Kidney (tissue), 14 donors: ENCODE data around the gene NEK11. TPM values are rescaled to one million over a fixed set of nuclear protein-coding genes. Genes with fewer than 3 reads are reported as not detected.

Experiments used
- DNase-seq, 5 donors: peaks; one replicate each; pipeline ENCODE4 v3.0.0-alpha.2; 2013 to 2020
- FAIRE-seq: peaks from 2 replicates; lab custom pipeline; 2012; peaks lifted over from hg19 to GRCh38; lab: Jason Lieb, UNC
- H3K27ac ChIP-seq, 2 donors: one replicate each; pipeline ENCODE4 v1.7.0; 2013; ENCODE audit warnings: low read depth in 2 of 2, low read length in 2 of 2, inconsistent platforms in 1 of 2
- H3K27me3 ChIP-seq: one replicate; pipeline ENCODE4 v1.7.1; 2013; ENCODE audit warnings: low read length, inconsistent platforms; ENCODE audit not compliant: control insufficient read depth, insufficient read depth
- H3K36me3 ChIP-seq, 3 donors: one replicate each; pipeline versions ENCODE4 v1.7.0 to v1.7.1; 2013; ENCODE audit warnings: low read length in 3 of 3, control low read depth in 1 of 3, inconsistent platforms in 1 of 3; ENCODE audit not compliant: insufficient read depth in 3 of 3, control insufficient read depth in 2 of 3
- H3K4me1 ChIP-seq, 3 donors: one replicate each; pipeline versions ENCODE4 v1.7.0 to v1.7.1; 2013; ENCODE audit warnings: low read length in 3 of 3, inconsistent platforms in 1 of 3, low read depth in 1 of 3; ENCODE audit not compliant: control insufficient read depth in 2 of 3, insufficient read depth in 2 of 3
- H3K4me3 ChIP-seq, 3 donors: one replicate each; pipeline versions ENCODE4 v1.7.0 to v1.8.1; 2013; ENCODE audit warnings: low read length in 3 of 3, control low read depth in 1 of 3, inconsistent platforms in 1 of 3
- H3K9ac ChIP-seq, 3 donors: one replicate each; pipeline versions ENCODE4 v1.7.0 to v1.7.1; 2013; ENCODE audit warnings: low read length in 3 of 3, control low read depth in 1 of 3, inconsistent platforms in 1 of 3
- H3K9me3 ChIP-seq, 3 donors: one replicate each; pipeline versions ENCODE4 v1.7.0 to v1.7.1; 2013; ENCODE audit warnings: low read length in 3 of 3, control low read depth in 1 of 3, inconsistent platforms in 1 of 3; ENCODE audit not compliant: control insufficient read depth in 2 of 3, insufficient read depth in 1 of 3
- intact Hi-C: fragments of 100-400 bp; cut with DNase I; formaldehyde crosslinking; loops from one replicate; pipeline ENCODE4 v1.11.1; 2022
- polyA plus RNA-seq: library from polyadenylated mRNA; stranded (reverse); fragments of 350-450 nt; fragmentation: Illumina TruSeq; extraction: RNeasy Lipid Tissue Mini Kit (QIAGEN cat#74804); gene quantifications from one replicate; pipeline ENCODE4 v1.2.3, GENCODE V29; 2014; ENCODE audit warnings: low read depth, low replicate concordance; ENCODE audit not compliant: insufficient read depth
- total RNA-seq: library from RNA; stranded (reverse); fragmentation: NEBNext Ultra II Directional; extraction: Animal tissue kit (Norgen Biotek cat#: 25700); gene quantifications from one replicate; pipeline ENCODE4 v1.2.1, GENCODE V29; 2021
- TF ChIP-seq, protein P1 (sequence below): IDR thresholded peaks from 3 replicates; pipeline ENCODE4 v1.5.1; 2012; ENCODE audit warnings: mild to moderate bottlenecking, moderate library complexity, borderline replicate concordance; ENCODE audit not compliant: insufficient read depth; ENCODE audit errors: extremely low read depth
- donor health status: control.
- donor health status: control.
- donor health status: control.
- donor health status: control.
- donor health status: control.
- donor health status: DM: yes; HTN: yes; CAD: no.
- donor health status: Normal renal cell carcinoma (clear cell type).

The NEK11 gene
- total and polyA plus RNA-seq, 2 donors from 2014 or later, result 7.9 to 13.2 TPM

DNA sequence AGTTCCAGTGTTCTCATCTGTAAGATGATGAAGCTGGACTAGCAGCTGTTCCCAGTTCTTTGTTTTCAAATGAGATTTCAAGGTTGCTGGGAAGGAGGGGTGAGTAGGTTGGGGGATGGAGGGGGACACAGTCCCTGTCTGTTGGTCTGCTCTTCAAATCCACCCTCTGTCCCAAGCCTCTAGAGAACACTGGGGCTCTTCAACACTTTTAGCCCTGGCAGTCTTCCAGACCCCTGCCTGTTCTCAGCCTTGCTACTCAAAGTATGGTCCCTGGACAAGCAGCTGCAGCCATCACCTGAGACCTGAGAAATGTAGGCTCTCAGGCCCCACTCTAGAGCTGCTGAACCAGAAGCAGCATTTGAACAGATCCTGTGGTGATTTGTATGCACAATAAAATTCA, 41.3 kb downstream of the NEK11 start:
- intact Hi-C loops, result no loop called here
- TF ChIP-seq, protein P1, sequence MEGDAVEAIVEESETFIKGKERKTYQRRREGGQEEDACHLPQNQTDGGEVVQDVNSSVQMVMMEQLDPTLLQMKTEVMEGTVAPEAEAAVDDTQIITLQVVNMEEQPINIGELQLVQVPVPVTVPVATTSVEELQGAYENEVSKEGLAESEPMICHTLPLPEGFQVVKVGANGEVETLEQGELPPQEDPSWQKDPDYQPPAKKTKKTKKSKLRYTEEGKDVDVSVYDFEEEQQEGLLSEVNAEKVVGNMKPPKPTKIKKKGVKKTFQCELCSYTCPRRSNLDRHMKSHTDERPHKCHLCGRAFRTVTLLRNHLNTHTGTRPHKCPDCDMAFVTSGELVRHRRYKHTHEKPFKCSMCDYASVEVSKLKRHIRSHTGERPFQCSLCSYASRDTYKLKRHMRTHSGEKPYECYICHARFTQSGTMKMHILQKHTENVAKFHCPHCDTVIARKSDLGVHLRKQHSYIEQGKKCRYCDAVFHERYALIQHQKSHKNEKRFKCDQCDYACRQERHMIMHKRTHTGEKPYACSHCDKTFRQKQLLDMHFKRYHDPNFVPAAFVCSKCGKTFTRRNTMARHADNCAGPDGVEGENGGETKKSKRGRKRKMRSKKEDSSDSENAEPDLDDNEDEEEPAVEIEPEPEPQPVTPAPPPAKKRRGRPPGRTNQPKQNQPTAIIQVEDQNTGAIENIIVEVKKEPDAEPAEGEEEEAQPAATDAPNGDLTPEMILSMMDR, result no peak
- DNase-seq (no peak), FAIRE-seq (no peak)
- H3K4me3 ChIP-seq, result no peak overlapping the region
- no peaks in the 10 kb centered on the region for H3K36me3 ChIP-seq
- no peaks in the 10 kb centered on the region for H3K9me3 ChIP-seq
- H3K4me1 ChIP-seq, result no peaks in the 10 kb centered on the region
- no peak overlapping the region for H3K9ac ChIP-seq
- H3K27ac ChIP-seq, result no peak overlapping the region
- no peaks in the 10 kb centered on the region for H3K27me3 ChIP-seq

DNA sequence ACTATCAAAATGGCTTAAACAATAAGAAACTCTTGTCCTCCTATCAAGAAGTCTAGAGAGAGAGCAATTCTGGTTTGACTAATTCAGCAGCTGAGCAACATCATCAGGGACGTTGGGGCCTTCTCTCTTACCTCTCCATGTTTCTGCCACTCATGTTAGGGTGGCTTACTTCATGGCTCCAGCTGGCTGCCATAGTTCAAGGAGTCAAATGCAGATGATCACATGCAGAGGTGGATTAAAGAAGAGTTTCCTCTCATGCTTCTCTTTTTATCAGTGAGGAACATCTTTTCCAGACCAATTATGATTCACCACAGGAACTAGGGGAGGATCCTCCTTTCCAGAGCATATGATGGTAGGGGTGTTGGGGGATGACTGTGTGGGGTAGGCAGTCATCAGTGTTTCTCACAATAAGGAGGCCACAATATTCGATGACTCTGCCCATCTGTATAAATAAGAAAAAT, 45.5 kb downstream of the NEK11 start:
- Histone ChIP-seq H3K4me1 (no peaks in the 10 kb centered on the region), H3K9ac (no peak overlapping the region), H3K4me3 (no peak overlapping the region), H3K27ac (no peak overlapping the region), H3K9me3 (no peaks in the 10 kb centered on the region), H3K27me3 (no peaks in the 10 kb centered on the region), H3K36me3 (no peaks in the 10 kb centered on the region)
- TF ChIP-seq, protein P1, result no peak
- no peak for FAIRE-seq
- DNase-seq, result no peak
- intact Hi-C loops, result no loop called here

GRCh38 chr3:131072845-131073244, 46.2 kb downstream of the NEK11 start:
- intact Hi-C loops, result no loop called here
- no peak for FAIRE-seq
- H3K4me3 ChIP-seq, result no peak overlapping the region
- H3K9ac ChIP-seq, result no peak overlapping the region
- peak in 2 of 5 donors; percentile 23 to 66 for DNase-seq
- TF ChIP-seq, protein P1, result no peak
- H3K4me1 ChIP-seq, result no peaks in the 10 kb centered on the region
- no peak overlapping the region for H3K27ac ChIP-seq
- H3K36me3 ChIP-seq, result no peaks in the 10 kb centered on the region
- H3K27me3 ChIP-seq, result no peaks in the 10 kb centered on the region
- no peaks in the 10 kb centered on the region for H3K9me3 ChIP-seq
